HK-2 (cell line): ENCODE measurements around the gene ST3GAL2.

Experiments used
- DNase-seq: peaks from one replicate; pipeline ENCODE4 v3.0.0-alpha.2; 2018; ENCODE audit not compliant: unreplicated experiment

The ST3GAL2 gene, protein sequence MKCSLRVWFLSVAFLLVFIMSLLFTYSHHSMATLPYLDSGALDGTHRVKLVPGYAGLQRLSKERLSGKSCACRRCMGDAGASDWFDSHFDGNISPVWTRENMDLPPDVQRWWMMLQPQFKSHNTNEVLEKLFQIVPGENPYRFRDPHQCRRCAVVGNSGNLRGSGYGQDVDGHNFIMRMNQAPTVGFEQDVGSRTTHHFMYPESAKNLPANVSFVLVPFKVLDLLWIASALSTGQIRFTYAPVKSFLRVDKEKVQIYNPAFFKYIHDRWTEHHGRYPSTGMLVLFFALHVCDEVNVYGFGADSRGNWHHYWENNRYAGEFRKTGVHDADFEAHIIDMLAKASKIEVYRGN

DNA sequence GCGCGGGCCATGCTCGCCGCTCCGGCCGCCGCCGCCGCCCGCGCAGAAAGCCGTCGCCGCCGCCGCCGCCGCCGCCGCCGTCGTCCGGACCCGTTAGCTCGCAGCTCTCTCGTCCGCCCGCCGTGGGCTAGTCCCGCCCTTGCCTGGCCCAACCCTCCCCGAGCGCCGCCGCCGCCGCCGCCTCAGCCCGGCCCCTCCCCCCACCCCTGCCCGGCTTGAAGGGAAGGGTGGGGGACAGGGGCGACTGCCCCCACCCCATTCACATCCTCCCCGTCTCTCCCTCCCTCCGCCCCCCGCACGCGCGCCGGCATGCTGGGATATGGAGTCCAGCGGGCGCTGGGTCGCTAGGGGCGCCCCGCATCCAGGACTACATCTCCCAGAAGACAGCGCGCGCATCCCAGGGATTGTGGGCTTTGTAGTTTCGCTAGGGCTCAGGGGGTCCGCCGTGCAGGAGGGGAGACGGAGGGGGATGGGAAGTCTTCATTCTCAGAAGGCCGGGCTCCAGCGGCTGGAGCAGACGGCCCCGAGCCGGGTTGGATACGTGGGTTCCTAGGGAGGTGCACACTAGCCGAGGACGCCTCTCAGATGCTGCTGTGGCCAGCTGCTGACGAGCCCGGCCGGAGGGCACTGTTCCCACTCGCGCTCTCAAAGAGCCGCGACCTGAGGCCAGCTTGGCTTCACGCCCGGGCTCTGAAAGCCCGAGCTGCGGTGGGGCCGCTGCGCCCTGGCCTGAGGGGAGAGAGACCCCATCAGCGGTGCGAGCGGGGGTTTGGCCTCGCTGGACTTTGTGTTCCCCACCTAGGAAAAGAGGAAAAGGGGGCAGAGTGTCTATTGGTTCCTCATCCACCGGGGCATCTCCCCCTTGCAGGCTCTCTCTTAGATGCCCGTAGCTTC is at the start of gene ST3GAL2:
ST3GAL2 (minus strand) TSS at position 132 of the 894 bp plus-strand sequence. CDS start 40,570 bp downstream, outside the sequence.
- DNase-seq: peak; percentile 95

DNA sequence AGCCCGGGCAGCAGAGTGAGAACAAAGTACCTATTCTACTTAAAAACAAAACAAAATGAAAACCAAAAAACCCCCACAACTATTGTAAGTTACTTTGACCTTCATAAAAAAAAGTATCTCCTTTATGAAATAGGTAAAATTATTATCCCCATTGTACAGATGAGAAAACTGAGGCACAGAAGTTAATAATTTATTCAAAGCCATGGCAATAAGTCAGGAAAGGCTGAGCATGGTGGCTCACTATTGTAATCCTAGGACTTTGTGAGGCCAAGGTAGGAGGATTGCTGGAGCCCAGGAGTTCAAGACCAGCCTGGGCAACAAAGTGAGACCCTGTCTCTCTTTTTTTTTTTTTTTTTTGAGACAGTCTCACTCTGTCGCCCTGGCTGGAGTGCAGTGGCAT is 46.0 kb upstream of the ST3GAL2 start:
- no peak for DNase-seq

DNA sequence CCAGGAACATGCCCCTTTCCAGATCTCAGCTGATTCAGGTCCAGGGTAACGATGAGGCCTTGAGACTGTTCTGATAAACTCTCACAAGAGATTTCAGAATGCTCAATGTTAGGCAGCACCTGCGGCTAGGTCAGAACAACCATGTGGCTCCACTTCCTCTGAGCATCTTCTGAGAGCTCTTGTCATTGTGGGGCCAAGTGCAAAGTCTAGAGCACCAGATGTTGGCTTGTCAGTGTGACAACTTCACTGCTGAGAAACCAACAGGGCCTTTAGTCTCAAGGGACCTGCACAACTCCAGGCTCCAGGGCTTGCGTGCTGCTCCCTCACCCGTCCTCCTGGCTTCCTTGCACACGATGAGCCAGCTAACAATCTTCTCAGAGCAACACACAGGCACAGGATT is 44.5 kb upstream of the ST3GAL2 start:
- no peak for DNase-seq

DNA sequence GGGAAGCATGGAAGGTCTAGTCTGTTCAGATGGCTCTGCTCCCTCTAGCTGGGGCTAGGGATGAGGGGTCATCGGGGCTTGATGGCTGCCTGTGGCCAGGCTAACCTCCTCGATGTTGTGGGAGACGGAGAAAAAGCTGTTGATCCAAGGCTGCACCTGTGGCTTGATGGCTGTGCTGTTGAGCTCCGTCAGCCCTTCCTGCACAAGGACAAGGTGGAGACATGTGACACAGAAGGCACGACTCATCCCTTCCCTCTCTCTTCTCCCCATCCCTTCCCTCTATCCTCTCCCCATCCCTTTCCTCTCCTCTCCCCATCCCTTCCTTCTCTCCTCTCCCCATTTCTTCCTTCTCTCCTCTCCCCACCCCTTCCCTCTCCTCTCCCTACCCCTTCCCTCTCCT is 43.7 kb upstream of the ST3GAL2 start:
- DNase-seq: no peak

DNA sequence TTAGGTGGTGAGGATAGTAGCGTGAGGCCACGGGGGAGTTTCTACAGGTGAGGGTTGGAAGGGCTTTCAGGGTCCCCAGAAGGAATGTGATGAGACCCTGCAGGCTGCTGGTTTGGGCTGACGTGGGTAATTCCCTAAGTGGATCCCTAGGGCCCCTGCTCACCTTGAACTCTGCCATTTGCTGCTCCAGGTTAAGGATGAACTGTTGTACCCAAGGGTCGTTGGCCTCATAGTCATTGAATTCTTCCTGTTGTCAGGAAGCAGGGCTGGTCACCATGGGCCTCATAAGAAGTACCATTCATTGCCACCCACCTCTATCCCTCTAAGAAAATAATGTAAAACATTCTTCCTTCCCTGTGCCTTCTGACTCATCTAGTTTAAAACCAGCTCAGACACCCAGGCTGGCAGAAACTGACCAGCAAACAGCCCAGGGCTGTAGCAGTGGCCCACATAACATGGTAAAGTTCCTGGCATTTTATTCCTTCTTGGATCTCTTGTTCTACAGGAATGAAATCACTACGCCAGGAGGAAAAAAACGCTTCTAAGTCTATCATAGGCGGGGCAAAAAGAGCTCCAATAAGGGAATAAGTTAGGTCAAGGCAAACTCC is 43.1 kb upstream of the ST3GAL2 start:
- no peak for DNase-seq

DNA sequence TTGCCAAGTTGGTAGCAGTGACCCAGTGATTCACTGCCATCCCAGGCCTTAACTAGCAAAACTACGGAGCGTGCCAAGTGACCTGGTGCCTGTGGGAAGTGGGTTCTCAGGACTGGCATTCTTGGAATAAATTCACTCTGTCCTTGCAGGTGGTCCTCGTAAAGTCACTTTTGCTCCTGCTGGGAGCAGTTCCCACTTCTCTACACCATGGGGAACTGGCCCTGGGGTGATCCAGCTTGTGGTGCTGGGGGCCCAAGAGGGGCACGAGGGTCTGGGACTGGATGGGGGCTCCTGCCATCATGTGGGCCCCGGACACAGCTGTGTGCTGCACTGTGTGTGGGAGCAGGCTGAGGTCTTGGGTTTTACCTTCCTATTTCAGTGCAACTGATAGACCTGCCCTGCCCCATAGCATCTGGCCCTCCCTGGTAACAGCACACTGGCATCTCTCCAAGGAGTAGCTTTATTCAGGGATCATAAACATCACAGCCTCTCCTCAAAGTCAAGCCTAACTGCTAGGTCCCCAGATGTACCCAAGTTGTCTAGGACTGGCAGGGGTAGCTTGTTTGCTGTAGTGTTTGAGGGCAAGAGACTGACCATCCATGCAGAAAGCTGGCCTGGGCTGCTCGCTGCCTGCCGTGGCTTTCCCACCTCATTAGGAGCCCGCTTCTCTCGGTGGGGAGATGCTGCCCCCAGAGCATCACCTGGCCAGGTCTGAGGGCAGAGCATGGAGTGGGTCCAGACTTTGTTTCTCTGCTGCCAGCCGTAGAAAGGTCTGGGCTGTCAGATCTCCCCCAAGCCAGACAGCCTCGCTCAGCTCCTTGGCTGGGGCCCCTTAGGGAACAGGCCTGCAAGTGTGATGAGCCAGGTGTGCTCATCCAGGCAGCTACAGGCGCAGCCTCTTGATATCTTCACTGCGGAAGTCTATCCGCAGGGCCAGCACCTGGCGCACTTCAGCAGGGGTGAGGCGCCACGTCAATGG is 41.5 kb upstream of the ST3GAL2 start:
- no peak for DNase-seq

DNA sequence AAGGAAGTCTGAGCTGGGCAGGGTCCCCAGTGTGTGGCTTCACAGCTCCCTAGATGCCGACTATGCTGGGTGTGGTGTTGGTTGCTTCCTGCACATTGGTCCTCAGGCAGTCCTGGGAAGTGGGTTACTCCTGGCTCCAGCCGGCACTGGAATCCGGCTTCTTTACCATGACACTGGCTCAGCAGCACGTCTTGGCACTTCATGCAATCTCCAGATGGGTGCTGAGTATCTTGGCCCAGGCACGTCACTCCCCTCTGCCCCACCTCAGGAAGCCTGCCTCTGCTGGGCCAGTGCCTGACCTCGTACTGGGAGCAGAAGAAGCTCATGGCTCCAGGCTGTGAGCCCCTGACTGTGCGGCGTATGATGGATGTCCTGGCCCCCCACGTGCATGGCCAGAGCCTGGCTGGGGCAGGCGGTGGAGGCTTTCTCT is 40.0 kb upstream of the ST3GAL2 start:
- DNase-seq: no peak

DNA sequence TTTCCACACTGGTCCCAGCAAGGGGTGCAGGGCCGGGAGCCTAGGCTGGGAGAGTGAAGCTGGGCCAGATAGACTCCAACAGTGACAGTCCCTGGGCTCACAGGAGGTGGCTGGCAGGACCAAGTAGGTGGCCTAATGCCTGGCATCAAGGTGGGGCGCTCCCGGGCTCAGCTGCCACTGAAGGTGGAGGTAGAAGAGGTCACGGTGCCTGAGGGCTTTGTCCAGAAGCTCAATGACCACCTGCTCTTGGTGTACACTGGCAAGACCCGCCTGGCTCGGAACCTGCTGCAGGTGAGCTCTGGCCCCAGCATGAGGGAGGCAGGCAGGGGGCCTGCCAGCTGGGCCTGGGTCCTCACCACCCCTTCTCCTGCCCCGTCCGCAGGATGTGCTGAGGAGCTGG is 39.3 kb upstream of the ST3GAL2 start:
- no peak for DNase-seq

DNA sequence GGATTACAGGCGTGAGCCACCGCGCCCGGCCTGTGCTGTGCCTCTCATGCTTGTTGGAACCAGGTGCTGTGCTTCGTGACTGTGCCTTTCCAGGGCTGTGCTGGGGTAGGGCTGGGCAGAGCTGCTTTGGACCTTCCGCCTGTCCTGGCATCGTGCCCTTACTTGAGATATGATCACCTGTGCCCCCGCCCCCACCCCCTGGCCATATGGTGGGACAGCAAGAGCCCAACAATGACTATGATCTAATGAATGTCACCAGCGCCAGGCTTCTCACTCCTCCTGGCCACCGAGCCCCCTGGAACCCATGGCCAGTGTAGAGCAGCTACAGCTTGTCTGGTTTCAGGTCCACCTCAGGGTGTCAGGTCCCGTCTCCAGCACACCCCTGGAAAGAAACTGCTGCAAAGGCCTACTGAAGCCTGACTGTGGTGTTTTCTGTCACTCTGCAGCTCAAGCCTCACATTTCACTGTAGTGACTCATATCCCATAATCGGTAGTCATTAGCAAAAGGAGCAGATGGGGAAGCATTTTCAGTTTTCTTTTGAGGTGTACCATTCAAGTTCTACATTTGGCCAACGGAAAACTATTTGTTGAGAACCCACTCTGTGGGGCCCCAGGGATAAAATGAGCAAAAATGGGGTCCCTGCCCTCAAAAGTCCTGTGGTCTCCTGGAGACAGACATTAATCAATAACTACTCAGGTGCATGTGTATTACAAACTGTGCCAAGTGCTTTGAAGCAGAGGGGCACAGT is 37.5 kb upstream of the ST3GAL2 start:
- peak; percentile 64 for DNase-seq

DNA sequence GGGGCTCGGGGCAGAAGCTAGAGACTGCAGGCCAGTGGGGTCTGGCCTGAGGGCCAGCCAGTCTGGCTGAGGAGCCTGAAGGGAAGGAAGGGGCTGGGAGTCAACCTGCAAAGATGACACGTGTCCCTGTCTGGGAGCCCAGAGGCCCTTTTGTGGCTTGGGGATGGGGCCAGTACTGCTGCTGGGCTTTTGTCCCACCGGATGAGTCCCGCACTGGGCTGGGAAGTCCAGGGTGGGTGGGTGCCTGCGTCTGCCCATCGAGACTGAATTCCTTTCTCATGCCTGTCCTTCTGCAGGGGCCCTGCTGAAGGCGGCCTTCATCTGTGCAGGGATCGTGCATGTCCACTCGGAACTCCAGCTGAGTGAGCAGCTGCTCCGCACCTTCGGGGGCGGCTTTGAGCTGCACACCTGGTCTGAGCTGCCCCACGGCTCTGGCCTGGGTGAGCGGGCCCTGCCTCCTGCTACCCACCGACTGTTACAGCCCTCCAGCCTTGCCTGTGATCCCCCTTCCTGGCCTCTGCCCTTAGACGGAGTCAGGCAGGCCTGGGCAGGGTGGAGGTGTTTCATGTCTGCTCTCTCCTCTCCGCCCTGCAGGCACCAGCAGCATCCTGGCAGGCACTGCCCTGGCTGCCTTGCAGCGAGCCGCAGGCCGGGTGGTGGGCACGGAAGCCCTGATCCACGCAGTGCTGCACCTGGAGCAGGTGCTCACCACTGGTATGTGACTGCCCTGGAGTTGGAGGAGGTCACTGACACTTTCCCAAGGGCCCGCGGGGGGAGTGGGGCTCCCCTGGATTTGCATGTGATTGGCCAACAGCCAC is 36.4 kb upstream of the ST3GAL2 start:
- DNase-seq: no peak

DNA sequence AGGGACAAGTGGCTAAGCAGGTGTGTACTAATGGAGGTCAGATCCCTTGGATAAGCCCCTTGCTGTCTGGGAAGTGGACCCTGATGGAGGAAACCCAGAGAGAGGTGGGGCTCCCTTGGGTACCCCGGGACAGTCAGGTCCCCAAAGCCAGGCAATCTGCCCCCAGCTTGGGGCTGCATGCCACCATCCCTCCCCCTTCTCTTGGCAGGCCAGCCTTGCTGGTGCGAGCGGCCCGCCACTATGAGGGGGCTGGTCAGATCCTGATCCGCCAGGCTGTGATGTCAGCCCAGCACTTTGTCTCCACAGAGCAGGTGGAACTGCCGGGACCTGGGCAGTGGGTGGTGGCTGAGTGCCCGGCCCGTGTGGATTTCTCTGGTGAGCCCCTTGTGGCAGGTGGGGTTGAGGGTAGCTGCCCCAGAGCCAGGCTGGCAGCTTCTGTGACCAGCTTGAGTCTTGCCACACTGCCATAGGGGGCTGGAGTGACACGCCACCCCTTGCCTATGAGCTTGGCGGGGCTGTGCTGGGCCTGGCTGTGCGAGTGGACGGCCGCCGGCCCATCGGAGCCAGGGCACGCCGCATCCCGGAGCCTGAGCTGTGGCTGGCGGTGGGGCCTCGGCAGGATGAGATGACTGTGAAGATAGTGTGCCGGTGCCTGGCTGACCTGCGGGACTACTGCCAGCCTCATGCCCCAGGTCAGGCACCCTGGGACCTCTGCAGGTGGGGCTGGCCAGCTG is 35.6 kb upstream of the ST3GAL2 start:
- DNase-seq: no peak

DNA sequence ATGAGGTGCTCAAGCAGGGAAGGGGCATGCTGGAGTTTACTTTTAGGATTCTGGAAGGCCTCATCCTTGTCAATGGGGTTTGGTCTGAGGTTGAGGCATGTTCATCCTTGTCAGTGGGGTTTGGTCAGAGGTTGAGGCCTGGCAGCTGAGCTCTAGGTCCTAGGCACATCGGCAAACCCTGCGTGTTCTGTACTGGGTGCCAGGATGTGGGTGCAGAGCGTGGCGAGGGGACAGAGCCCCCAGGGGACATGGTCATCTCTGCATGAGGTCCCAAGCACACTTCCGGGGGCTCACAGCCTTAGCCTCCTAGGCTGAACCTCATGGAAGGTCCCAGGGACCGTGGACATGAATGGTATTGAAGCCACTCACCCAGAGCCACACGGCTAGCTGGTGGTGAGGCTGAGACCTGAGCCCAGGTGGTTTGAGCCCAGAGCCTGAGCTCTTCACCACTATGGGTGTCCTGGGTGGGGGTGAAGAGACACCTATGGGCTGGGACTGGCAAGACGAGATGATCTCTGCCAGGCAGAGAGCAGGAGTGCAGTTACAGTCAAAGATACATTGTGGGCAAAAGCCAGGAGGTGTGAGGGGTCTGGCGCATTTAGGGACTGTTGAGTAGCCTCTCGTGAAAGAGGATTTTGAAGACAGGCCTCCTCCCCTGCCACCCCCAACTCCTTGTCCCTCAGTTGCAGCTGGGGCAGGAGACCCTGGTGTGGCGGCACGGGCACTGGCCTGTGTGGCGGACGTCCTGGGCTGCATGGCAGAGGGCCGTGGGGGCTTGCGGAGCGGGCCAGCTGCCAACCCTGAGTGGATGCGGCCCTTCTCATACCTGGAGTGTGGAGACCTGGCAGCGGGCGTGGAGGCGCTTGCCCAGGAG is 34.8 kb upstream of the ST3GAL2 start:
- no peak for DNase-seq

DNA sequence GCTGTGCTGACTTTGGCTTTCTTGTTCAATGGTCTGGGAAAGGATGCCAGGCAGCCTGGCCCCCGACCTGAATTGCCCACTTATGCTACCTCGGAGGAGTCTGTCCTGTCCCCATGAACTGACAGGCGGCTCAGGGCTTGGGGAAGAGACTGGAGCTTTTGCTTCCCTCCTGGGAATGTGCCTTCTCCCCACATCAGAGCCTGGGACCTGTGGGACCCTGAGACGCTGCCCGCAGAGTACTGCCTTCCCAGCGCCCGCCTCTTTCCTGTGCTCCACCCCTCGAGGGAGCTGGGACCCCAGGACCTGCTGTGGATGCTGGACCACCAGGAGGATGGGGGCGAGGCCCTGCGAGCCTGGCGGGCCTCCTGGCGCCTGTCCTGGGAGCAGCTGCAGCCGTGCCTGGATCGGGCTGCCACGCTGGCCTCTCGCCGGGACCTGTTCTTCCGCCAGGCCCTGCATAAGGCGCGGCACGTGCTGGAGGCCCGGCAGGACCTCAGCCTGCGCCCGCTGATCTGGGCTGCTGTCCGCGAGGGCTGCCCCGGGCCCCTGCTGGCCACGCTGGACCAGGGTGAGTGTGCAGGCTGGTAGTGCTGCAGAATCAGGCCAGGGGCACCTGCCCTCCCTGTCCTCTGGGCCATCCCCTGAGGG is 34.0 kb upstream of the ST3GAL2 start:
- DNase-seq: no peak

DNA sequence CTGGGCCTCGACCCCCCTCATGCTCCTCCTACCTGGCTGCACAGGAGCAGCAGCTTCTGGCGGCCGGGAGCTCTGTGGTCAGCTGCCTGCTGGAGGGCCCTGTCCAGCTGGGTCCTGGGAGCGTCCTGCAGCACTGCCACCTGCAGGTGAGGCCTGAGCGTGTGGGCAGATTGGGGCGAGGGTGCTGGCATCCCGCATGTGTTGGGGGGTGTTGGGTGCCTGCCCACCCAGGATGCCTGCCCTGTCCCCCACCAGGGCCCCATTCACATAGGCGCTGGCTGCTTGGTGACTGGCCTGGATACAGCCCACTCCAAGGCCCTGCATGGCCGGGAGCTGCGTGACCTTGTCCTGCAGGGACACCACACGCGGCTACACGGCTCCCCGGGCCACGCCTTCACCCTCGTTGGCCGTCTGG is 32.0 kb upstream of the ST3GAL2 start:
- DNase-seq: no peak

DNA sequence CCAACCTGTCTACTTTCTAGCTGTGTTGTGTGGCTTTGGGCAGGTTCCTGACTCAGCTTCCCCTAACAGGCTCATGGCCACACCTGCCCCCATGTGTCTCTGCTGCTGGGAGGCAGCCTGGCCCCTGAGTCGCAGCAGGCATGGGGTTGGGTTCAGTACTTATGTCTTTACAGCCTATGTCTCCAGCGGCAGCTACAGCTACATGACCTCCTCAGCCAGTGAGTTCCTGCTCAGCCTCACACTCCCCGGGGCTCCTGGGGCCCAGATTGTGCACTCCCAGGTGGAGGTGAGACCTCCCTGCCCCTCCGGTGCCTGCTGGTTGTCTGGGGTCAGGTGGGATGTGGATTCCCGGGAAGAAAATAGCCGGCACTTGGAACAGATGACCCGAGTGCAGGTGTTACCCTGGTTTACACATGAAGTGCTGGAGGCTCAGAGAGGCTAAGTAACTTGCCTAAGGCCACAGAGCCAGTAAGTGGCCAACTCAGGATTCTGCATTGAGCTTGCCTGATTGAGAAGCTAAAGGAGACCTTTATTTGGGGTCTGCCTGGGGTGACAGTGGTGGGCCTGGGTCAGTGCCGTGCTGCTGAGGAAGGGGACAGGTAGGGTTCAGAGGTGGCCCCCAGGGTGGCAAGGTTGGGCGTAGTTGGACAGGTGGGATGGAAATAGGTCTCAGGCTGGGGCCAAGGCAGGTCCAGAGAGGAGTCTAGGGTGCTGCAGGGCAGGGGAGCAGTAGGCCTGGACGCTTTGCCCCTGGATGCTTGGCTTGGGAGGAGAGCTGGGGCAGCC is 31.4 kb upstream of the ST3GAL2 start:
- DNase-seq: no peak

DNA sequence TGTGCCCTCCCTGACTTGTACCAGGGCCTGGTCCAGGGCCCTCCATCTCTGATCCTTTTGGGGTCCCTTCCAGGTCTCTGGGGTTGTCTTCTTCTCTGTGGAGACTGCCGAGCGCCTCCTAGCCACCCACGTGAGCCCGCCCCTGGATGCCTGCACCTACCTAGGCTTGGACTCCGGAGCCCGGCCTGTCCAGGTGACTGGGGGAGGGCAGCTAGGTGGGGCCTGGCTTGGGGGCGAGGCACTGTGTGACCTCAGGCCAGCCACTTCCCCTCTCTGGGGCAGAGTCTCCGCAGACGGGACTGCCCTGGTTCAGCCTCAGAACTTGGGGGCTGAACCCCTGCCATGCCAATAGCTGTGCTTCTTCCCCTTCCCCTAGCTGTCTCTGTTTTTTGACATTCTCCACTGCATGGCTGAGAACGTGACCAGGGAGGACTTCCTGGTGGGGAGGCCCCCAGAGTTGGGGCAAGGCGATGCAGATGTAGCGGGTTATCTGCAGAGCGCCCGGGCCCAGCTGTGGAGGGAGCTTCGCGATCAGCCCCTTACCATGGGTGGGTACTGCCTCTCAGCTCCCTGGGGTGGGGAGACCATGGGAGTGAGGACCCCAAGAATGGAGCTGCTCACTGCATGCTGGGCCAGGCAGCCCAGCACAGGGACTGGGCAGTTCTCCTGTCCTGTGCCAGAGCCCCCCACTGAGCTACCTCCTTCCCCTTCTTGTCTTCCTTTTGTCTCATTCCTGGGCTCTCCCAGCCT is 30.1 kb upstream of the ST3GAL2 start:
- DNase-seq: no peak
